K562 (cell line): ENCODE results near the gene SARS2. TPM values are rescaled to one million over a fixed set of nuclear protein-coding genes. Genes with fewer than 3 reads are reported as not detected.

ENCODE experiments used
- CGGBP1 ChIP-seq: fragments of 250-450 bp; sonication (Bioruptor Pico); IDR thresholded peaks from 2 replicates; pipeline ENCODE4 v1.9.0; 2021; ENCODE audit warnings: mild to moderate bottlenecking
- GABPB1 ChIP-seq: sonication (generic); formaldehyde crosslinking; IDR thresholded peaks from 2 replicates; pipeline ENCODE4 v1.8.0; 2022; ENCODE audit warnings: mild to moderate bottlenecking, missing genetic modification reagents
- L3MBTL2 ChIP-seq: fragments of 450-650 bp; IDR thresholded peaks from 2 replicates; pipeline ENCODE4 v1.6.1; 2016; ENCODE audit warnings: mild to moderate bottlenecking, moderate library complexity
- MITF ChIP-seq: IDR thresholded peaks from 2 replicates; pipeline ENCODE4 v1.6.1; 2014; ENCODE audit warnings: antibody characterized with exemption
- NCOA6 ChIP-seq: fragments of 450-650 bp; IDR thresholded peaks from 2 replicates; pipeline ENCODE4 v1.6.1; 2017; ENCODE audit warnings: mild to moderate bottlenecking
- NFATC3 ChIP-seq: fragments of 450-650 bp; IDR thresholded peaks from 2 replicates; pipeline ENCODE4 v1.6.1; 2017; ENCODE audit warnings: mild to moderate bottlenecking
- NR2C1 ChIP-seq, 2 experiments: fragments of 450-650 bp; IDR thresholded peaks; 2 replicates each; pipeline ENCODE4 v1.6.1; 2017; ENCODE audit warnings: mild to moderate bottlenecking in 2 of 2, antibody characterized with exemption in 1 of 2, inconsistent platforms in 1 of 2, missing compliant biosample characterization in 1 of 2, missing genetic modification characterization in 1 of 2
- PHTF2 ChIP-seq: fragments of 250-450 bp; sonication (Bioruptor Pico); IDR thresholded peaks from 2 replicates; pipeline ENCODE4 v1.5.0; 2021; ENCODE audit warnings: mild to moderate bottlenecking
- POLR2H ChIP-seq: IDR thresholded peaks from 2 replicates; pipeline ENCODE4 v1.6.1; 2016; ENCODE audit warnings: missing genetic modification characterization, low read depth, mild to moderate bottlenecking, control low read depth, missing compliant biosample characterization, moderate library complexity
- SIN3B ChIP-seq: fragments of 450-650 bp; IDR thresholded peaks from 2 replicates; pipeline ENCODE4 v1.6.1; 2017; ENCODE audit warnings: low read depth, mild to moderate bottlenecking, moderate library complexity
- ZNF197 ChIP-seq: fragments of 200-800 bp; sonication (Bioruptor generic); IDR thresholded peaks from 2 replicates; pipeline ENCODE4 v1.6.1; 2016; ENCODE audit warnings: low read depth, missing genetic modification characterization, missing compliant biosample characterization
- ZNF518B ChIP-seq: fragments of 250-450 bp; sonication (Bioruptor Pico); IDR thresholded peaks from 2 replicates; pipeline ENCODE4 v1.5.0; 2021; ENCODE audit warnings: mild to moderate bottlenecking, moderate library complexity
- polyA plus RNA-seq, 8 experiments: library from polyadenylated mRNA; depleted of rRNA in 4 of 8; stranded (reverse) in 5 of 8; unstranded in 3 of 8; fragments of >200 nt; fragmentation: Nextera tagmentation in 2 of 8; fragmentation: Illumina TruSeq in 1 of 8; extraction: Ambion mirVana in 2 of 8; extraction: Trizol in 1 of 8; gene quantifications; 2 replicates each; pipeline versions ENCODE4 v1.2.1 to v1.2.3, GENCODE V29; 2011 to 2014; ENCODE audit warnings: inconsistent platforms in 1 of 8, missing spikeins in 1 of 8
- total RNA-seq, 7 experiments: library from RNA; depleted of rRNA in 6 of 7; stranded (reverse); fragments of >200 nt in 6 of 7; fragmentation: Illumina TruSeq in 2 of 7; extraction: Trizol in 2 of 7; gene quantifications; 2 replicates each; pipeline versions ENCODE4 v1.2.1 to v1.2.3, GENCODE V29; 2011 to 2021; ENCODE audit warnings: low replicate concordance in 1 of 7
- TF ChIP-seq, protein P1 (sequence below): sonication (generic); formaldehyde crosslinking; IDR thresholded peaks from 2 replicates; pipeline ENCODE4 v1.8.0; 2022; ENCODE audit warnings: mild to moderate bottlenecking, missing genetic modification reagents
- TF ChIP-seq, protein P2 (sequence below): sonication (generic); formaldehyde crosslinking; IDR thresholded peaks from 2 replicates; pipeline ENCODE4 v1.8.1; 2022; ENCODE audit warnings: missing genetic modification reagents

Gene SARS2
- total and polyA plus RNA-seq, 9 of the 15 experiments (the other 6 are each of a cell fraction or from before 2014, with no cell fraction given) = 3.1 to 59.1 (median 31.7) TPM

GRCh38 chr19:38899447-38900201, 30.9 kb downstream of the SARS2 start, which contains the start of the genes NFKBIB and SIRT2 (continued):
- TF ChIP-seq, protein P1, sequence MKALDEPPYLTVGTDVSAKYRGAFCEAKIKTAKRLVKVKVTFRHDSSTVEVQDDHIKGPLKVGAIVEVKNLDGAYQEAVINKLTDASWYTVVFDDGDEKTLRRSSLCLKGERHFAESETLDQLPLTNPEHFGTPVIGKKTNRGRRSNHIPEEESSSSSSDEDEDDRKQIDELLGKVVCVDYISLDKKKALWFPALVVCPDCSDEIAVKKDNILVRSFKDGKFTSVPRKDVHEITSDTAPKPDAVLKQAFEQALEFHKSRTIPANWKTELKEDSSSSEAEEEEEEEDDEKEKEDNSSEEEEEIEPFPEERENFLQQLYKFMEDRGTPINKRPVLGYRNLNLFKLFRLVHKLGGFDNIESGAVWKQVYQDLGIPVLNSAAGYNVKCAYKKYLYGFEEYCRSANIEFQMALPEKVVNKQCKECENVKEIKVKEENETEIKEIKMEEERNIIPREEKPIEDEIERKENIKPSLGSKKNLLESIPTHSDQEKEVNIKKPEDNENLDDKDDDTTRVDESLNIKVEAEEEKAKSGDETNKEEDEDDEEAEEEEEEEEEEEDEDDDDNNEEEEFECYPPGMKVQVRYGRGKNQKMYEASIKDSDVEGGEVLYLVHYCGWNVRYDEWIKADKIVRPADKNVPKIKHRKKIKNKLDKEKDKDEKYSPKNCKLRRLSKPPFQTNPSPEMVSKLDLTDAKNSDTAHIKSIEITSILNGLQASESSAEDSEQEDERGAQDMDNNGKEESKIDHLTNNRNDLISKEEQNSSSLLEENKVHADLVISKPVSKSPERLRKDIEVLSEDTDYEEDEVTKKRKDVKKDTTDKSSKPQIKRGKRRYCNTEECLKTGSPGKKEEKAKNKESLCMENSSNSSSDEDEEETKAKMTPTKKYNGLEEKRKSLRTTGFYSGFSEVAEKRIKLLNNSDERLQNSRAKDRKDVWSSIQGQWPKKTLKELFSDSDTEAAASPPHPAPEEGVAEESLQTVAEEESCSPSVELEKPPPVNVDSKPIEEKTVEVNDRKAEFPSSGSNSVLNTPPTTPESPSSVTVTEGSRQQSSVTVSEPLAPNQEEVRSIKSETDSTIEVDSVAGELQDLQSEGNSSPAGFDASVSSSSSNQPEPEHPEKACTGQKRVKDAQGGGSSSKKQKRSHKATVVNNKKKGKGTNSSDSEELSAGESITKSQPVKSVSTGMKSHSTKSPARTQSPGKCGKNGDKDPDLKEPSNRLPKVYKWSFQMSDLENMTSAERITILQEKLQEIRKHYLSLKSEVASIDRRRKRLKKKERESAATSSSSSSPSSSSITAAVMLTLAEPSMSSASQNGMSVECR = peak; percentile 80
- TF ChIP-seq CGGBP1 (CRISPR knock-in tag) (no peak), ZNF197 (CRISPR knock-in tag) (no peak; the same call in 1 of the 2 replicates), L3MBTL2 (peak; percentile 78), PHTF2 (CRISPR knock-in tag) (no peak), NR2C1 (IDR thresholded peaks at IDR 0.05) (peak; percentile 84), NR2C1 (tag; IDR thresholded peaks at IDR 0.05) (peak; percentile 94), ZNF518B (CRISPR knock-in tag) (no peak), MITF (peak; percentile 51), NFATC3 (no peak), SIN3B (no peak), GABPB1 (CRISPR knock-in tag) (peak; percentile 91), NCOA6 (no peak), POLR2H (no peak)
- TF ChIP-seq, protein P2, sequence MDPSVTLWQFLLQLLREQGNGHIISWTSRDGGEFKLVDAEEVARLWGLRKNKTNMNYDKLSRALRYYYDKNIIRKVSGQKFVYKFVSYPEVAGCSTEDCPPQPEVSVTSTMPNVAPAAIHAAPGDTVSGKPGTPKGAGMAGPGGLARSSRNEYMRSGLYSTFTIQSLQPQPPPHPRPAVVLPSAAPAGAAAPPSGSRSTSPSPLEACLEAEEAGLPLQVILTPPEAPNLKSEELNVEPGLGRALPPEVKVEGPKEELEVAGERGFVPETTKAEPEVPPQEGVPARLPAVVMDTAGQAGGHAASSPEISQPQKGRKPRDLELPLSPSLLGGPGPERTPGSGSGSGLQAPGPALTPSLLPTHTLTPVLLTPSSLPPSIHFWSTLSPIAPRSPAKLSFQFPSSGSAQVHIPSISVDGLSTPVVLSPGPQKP (CRISPR knock-in tag) = no peak
